Germinal center (tissue), 1 donor: ENCODE measurements around the gene MKRN2OS.

Source experiments
- DNase-seq: peaks from one replicate; pipeline ENCODE4 v3.0.0; 2012; ENCODE audit warnings: mixed read lengths, low spot score

Gene MKRN2OS

GRCh38 chr3:12545473-12545791 lies at the start of gene MKRN2OS:
Gene MKRN2OS, minus strand, starts transcription at chr3:12545499. Its CDS starts 35 bp downstream, at chr3:12545464.
- no peak for DNase-seq

- no peak for DNase-seq
These were observed 48.2 kb upstream of the MKRN2OS start for GRCh38 chr3:12593473-12593872.

DNA sequence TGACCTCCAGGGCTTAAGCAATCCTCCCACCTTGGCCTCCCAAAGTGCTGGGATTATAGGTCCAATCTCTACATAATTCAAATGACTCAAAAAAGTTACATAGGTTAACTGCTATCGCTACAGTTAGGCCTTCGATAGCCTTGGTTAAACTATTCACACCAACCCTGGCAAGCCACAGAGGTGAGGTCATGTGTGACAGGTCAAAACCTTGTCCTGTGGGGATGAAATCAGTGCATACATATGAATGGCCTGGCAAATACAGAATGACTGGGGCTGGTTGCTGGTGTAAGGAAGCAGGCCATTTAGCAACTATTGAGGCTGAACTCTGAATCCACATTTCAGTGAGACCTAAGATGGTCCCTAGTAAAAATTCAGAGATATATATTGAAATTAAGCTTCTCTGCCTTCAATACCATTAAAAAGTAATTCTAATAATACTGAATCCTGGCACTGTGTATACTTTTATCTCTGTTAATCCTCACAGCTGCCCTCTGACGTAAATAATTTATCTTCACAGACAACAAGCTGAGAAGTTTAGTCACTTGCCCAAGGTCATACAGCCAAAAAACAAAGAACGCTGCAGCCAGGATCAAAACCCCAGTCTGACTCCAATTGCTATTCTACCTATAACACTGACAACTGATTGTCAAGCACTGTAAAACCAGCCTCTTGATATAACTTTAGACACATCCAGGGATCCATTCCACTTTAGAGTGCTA lies 46.9 kb upstream of the MKRN2OS start:
- DNase-seq, result no peak

DNA sequence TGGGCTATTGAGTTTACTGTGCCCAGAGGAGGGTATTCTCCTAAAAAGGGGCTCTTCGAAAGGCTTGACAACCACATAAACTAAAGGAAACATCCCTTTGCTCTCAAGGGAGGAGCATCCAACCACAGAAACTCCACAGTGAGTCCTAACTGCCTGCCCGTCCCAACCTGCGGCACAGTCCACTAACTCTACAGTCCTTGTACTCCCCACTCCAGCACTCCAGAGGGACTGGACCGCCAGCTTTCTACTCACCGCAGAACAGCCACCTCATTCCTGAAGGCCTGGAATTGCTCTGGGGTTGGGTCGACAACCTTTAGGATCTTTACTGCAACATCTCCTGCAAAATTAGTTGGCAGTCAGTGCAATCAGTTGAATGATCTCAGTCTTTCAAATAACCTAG lies 46.2 kb upstream of the MKRN2OS start:
- no peak for DNase-seq

- DNase-seq, result peak; percentile 58
These were observed 44.8 kb upstream of the MKRN2OS start for GRCh38 chr3:12590096-12590495.

DNA sequence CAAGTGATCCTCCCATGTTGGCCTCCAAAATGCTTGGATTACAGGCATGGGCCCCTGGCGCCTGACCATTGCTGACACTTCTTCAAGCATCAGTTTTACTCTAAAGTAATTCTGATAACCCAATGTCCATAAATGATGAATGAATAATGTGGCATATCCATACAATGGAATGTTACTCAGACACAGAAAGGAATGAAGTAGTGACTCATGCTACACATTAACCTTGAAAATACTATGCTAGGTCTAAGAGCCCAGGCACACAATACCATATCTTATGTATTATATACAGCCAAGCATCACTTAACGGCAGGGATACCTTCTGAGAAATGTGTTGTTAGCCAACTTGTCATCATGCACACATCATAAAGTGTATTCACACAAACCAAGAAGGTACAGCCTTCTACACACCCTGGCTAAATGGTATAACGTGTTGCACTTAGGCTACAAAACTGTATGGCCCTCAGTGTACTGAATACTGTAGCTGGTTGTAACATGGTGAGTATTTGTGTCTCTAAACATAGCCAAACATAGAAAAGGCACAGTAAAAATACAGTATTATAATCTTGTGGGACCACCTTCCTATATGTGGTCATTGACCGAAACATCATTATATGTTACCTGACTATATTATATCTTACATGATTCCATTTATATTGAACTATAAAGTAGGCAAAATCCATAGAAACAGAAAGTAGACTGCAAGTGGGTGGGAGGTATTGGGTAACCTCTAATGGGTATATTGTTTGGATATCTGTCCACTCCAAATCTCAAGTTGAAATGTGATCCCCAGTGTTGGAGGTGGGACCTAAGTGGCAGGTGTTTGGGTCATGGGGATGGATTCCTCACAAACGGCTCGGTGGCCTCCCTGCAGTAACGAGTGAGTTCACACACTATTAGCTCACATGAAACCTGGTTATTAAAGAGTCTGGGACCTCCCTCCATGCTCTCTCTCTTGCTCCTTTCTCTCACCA lies 43.0 kb upstream of the MKRN2OS start:
- no peak for DNase-seq

- no peak for DNase-seq
These were observed 41.1 kb upstream of the MKRN2OS start for GRCh38 chr3:12586403-12586802.

DNA sequence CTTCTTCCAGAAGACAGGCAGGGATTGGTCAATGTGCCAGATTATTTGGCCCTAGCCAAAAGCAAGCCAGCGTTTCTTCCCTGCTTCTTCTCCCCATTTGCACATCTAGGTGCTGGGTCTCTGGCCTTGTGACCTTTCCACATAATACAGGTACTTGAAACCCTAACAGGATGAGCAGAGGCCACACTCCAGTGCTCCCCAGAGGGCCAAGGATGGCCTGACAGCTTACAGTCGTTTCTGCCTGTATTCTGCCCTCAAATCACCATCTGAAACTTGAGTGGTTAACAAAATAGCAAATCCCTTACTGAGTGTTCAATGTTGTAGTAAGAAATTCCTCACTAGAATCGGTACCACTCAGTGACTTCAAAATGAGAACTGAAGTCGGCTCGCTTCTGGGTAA lies 40.7 kb upstream of the MKRN2OS start:
- DNase-seq, result no peak

DNA sequence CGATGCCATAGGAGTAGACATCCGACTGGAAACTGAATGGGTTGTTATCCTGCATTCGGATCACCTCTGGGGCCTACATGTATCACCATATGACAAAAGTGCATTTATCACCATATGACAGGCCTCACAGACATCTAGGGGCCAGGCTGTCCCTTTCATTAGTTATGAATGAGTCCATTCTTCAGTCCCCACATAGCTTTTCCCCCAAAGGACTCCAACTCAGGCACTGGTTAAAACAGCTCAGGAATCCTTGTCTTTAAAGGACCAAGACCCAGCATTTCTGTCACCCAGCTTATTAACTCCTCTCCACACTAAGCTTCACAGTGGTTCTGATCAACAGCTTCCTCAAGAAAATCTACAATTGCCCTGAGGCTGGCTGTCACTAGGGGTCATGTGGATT lies 39.9 kb upstream of the MKRN2OS start:
- DNase-seq, result no peak

DNA sequence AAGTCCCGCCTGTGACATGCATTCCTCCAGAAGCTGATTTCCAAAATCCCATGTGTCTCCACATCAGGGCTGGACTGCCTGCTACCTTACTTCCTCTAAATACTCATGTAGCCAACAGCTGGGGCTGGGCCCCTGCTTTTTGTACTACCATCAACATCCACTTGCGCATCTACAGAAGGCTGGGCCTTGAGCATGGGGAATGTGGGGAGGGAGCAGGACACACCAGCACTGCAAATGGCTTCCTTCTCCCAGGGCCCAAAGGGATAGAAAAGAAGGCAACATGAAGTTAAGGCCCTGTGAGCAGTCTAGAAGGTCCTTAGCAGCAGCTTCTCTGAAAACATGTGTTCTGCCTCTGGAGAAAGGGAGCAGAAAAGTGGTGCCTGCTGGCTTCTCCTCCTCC lies 38.8 kb upstream of the MKRN2OS start:
- no peak for DNase-seq

DNA sequence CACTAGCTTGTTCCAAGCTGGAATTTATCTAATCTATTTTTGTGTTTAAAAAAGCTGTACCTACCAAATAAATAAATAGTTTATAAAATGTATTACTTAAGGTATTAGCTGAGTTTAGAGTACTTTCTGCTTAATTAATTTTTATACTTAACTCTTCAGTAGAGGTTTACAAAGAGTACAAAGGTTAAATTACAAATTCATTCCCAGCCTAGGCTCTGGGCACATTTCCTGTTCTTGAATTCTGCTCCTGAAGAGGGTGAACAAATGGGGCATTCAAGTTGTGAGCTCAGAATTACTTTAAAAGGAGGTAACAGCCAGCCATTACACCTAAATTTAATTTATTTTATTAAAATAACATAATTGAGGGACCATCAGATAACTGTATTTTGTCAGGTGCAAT lies 38.0 kb upstream of the MKRN2OS start:
- DNase-seq, result no peak

DNA sequence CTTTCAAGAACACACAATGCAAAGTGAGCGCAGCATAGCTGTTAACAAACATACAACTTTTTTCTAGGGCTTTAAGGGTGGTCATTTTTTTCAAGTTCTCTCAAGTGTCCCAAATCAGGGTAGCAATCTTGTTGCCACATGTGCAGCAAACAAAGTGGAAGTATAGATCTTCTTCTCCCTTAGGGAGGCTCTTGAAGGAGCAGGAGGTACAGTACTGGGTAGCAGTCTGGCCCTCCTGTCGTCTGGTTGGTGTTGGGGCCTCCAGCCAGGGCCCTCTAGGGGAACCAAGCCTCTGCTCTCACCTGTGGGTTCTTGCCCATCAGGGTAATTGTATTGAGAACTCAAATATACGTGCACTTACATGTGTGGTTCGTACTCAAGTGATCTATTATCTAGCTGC lies 37.4 kb upstream of the MKRN2OS start:
- no peak for DNase-seq

DNA sequence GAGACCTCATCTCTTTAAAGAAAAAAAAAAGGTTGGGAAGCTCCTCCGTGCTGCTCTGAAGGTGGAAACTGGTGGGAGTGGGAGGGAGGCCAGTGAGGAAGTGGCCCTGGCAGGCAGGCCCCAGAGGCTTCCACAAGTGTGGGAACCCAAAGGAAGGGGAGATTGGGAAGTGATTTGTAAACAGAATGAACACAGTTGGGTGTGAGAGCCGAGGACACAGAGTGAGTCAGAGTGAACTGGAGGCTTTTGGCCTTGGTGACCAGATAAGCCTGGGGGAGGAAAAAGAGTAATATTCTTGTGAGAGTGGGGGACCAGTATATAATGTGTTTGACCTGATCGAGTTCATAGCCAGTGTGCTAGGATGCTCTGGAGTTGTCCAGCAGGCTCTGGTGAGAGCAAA lies 34.6 kb upstream of the MKRN2OS start:
- no peak for DNase-seq

GRCh38 chr3:12579456-12579855 lies 34.2 kb upstream of the MKRN2OS start:
- no peak for DNase-seq

GRCh38 chr3:12578742-12579141 lies 33.4 kb upstream of the MKRN2OS start:
- no peak for DNase-seq

GRCh38 chr3:12577379-12577778 lies 32.1 kb upstream of the MKRN2OS start:
- no peak for DNase-seq

GRCh38 chr3:12574661-12575060 lies 29.4 kb upstream of the MKRN2OS start:
- DNase-seq, result no peak

DNA sequence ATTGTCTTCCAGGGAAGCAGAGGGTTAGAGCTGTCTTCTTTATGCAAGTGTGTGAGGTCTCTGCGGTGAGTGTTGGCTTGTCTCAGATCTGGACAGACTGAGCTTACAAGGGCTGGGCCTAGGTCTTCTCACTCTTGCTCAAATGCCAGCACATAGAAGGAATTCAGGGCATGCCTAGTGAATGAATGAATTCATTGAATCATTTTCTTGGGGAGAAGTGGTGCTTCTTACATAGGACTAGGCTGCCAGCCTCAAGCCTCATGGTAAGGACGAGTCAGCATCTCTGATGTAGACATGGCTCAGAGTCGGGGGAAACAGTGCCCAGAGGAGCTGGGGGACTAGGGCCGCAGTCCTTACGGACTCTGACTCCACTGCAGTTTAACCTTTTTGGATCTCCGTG lies 28.8 kb upstream of the MKRN2OS start:
- no peak for DNase-seq

DNA sequence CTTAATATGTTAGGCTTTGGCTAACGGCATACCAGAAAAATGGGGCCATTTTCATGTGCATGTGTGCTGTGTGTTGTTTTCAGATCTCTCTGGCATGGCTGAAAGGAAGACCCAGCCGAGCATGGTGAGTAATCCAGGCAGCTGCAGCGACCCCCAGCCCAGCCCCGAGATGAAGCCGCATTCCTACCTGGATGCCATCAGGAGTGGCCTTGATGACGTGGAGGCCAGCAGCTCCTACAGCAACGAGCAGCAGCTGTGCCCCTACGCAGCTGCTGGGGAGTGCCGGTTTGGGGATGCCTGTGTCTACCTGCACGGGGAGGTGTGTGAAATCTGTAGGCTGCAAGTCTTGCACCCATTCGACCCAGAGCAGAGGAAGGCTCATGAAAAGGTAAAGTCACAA lies 26.7 kb upstream of the MKRN2OS start:
- no peak for DNase-seq

DNA sequence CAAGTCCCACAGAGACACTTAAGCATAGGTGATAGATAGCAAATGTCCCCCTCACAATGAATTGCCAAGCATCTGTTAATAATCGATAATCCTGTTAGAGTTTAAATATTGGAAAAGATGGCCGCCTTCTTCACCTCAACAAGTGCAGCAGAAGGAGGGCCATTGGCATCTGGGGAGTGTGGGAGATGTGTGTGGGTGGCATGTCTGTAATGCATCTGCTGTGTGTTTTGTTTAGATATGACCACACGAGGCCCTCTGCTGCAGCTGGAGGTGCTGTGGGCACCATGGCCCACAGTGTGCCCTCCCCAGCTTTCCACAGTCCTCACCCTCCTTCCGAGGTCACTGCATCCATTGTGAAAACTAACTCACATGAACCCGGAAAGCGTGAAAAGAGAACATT lies 24.5 kb upstream of the MKRN2OS start:
- DNase-seq, result no peak

GRCh38 chr3:12568747-12569146 lies 23.4 kb upstream of the MKRN2OS start:
- DNase-seq, result no peak

GRCh38 chr3:12566976-12567375 lies 21.7 kb upstream of the MKRN2OS start:
- no peak for DNase-seq

DNA sequence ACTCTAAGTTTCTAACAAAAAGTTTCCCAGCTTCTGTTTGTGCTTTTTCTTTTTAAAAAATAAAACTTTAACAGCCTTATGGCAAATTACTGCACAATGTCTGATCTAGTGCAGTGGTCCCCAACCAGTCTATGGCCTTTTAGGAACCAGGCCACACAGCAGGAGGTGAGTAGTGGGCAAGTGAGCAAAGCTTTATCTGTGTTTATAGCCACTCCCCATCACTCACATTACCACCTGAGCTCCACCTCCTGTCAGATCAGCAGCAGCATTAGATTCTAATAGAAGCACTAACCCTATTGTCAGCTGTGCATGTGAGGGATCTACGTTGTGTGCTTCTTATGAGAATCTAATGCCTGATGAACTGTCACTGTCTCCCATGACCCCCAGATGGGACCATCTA lies 17.2 kb upstream of the MKRN2OS start:
- no peak for DNase-seq

GRCh38 chr3:12561397-12561796 lies 16.1 kb upstream of the MKRN2OS start:
- no peak for DNase-seq
